Mucosa of rectum (tissue), 2 donors: ENCODE measurements around the gene ATG4B.

Experiments used
- H3K27ac ChIP-seq, 2 donors: one replicate each; pipeline ENCODE4 v1.7.0; 2013; ENCODE audit warnings: inconsistent platforms in 2 of 2, low read depth in 2 of 2, low read length in 2 of 2
- H3K27me3 ChIP-seq, 2 donors: one replicate each; pipeline ENCODE4 v1.7.0; 2013; ENCODE audit warnings: low read length in 2 of 2; ENCODE audit not compliant: control insufficient read depth in 2 of 2, insufficient read depth in 2 of 2
- H3K36me3 ChIP-seq, 2 donors: one replicate each; pipeline ENCODE4 v1.7.0; 2013; ENCODE audit warnings: low read length in 2 of 2; ENCODE audit not compliant: control insufficient read depth in 2 of 2, insufficient read depth in 2 of 2
- H3K4me1 ChIP-seq, 2 donors: one replicate each; pipeline ENCODE4 v1.7.0; 2013; ENCODE audit warnings: low read length in 2 of 2, mild to moderate bottlenecking in 1 of 2; ENCODE audit not compliant: control insufficient read depth in 2 of 2, insufficient read depth in 2 of 2
- H3K4me3 ChIP-seq, 2 donors: one replicate each; pipeline ENCODE4 v1.7.0; 2013; ENCODE audit warnings: low read length in 2 of 2
- H3K9ac ChIP-seq, 2 donors: one replicate each; pipeline ENCODE4 v1.7.0; 2013; ENCODE audit warnings: low read length in 2 of 2, low read depth in 1 of 2, mild to moderate bottlenecking in 1 of 2
- H3K9me3 ChIP-seq, 2 donors: one replicate each; pipeline ENCODE4 v1.7.0; 2013; ENCODE audit warnings: low read length in 2 of 2; ENCODE audit not compliant: control insufficient read depth in 2 of 2
- donor health status: healthy.
- donor health status: Normal muscosa, but diverticular disease.

Gene ATG4B

DNA sequence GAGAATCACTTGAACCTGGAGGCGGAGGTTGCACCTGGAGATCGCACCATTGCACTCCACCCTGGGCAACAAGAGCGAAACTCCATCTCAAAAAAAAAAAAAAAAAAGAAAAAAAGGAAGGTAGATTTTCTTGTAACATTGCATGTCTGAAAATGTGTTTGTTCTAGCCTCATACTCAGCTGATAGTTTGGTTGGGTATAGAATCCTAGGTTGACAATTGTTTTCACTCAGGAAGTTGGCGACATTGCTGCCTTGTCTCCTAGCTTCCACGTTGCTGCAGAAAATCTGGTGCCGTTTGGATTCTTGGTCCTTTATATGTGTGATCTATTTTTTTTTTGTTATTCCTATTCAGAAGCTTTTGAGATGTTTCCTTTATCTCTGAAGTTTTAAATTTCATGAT, 69.0 kb downstream of the ATG4B start:
- no peaks in the 10 kb centered on the region for H3K9me3 ChIP-seq
- H3K9ac ChIP-seq = no peak overlapping the region
- H3K4me1 ChIP-seq = peaks cover 7 to 8% of the 10 kb centered on the region in 2 donors
- no peak overlapping the region for H3K27ac ChIP-seq
- H3K4me3 ChIP-seq = no peak overlapping the region
- peaks cover 33 to 39% of the 10 kb centered on the region in 2 donors for H3K36me3 ChIP-seq
- no peaks in the 10 kb centered on the region for H3K27me3 ChIP-seq

DNA sequence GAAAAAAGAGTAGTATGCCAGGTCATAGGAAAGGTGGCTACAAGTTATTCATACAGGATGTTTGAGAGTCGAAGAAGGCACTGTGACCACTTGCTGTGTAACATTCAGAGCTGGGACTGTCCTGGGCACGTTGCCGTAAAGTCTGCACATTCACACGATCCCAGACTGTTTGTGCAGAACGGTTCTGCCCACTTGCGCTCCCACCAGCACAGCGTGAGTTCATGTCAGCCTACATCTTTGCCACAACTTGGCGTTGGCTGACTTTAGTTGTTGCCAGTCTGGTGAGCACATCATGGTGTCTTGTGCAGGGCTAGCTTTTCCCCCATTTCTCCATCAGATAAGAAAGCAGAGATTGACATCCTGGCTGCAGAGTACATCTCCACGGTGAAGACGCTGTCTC, 71.4 kb downstream of the ATG4B start:
- Histone ChIP-seq H3K36me3 (peaks cover 44 to 55% of the 10 kb centered on the region in 2 donors), H3K27ac (no peak overlapping the region), H3K4me3 (no peak overlapping the region), H3K9me3 (no peaks in the 10 kb centered on the region), H3K4me1 (no peaks in the 10 kb centered on the region), H3K9ac (no peak overlapping the region), H3K27me3 (no peaks in the 10 kb centered on the region)

DNA sequence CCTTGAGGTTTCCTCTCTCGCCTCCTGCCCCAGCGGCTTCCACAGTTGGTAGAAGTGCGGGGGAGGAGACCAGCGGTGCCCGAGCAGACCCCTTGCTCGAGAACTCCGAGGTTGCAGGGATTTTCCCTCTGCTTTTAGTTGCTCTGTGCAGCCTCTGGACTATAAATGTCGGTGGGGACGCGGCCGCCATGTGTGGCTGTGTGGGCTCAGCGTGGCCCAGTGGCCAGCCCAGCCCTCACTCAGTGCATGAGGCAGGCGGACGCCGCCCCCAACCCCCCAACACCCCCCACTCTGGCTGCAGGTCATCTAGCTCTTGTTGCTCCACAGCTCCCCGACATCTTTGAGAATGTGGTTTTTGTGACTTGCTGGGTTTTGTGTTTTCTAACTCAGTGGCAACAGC, 81.6 kb downstream of the ATG4B start:
- Histone ChIP-seq H3K9ac (no peak overlapping the region), H3K4me3 (no peak overlapping the region), H3K27me3 (no peaks in the 10 kb centered on the region), H3K27ac (no peak overlapping the region), H3K4me1 (no peaks in the 10 kb centered on the region), H3K36me3 (peaks cover 37 to 51% of the 10 kb centered on the region in 2 donors), H3K9me3 (peaks cover 0 to 7% of the 10 kb centered on the region in 2 donors)

DNA sequence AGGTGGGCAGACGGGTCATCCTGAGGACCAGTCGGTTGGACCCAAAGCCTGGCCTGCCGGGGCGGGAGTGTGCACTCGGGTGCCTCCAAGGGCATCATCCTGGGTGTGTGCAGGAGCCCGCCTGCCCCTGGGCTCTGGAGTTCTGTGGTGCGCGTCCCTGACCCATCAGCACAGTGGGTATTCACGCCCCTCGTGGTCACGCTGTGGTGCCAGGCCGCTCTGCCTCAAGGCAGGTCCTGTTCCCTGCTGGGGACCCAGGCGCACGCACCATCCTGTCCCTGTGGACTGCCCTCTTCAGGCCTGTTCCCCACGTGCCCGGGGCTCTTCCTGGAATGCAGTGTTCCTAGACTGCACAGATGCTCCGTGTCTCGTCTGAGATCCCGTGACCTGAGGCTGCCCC, 82.6 kb downstream of the ATG4B start:
- Histone ChIP-seq H3K27me3 (no peaks in the 10 kb centered on the region), H3K36me3 (peaks cover 39 to 53% of the 10 kb centered on the region in 2 donors), H3K9me3 (peaks cover 0 to 7% of the 10 kb centered on the region in 2 donors), H3K9ac (no peak overlapping the region), H3K27ac (no peak overlapping the region), H3K4me3 (no peak overlapping the region), H3K4me1 (no peaks in the 10 kb centered on the region)

GRCh38 chr2:241720560-241720959, 83.1 kb downstream of the ATG4B start:
- H3K9me3 ChIP-seq = peaks cover 0 to 7% of the 10 kb centered on the region in 2 donors
- H3K27me3 ChIP-seq = no peaks in the 10 kb centered on the region
- H3K36me3 ChIP-seq = peaks cover 39 to 53% of the 10 kb centered on the region in 2 donors

DNA sequence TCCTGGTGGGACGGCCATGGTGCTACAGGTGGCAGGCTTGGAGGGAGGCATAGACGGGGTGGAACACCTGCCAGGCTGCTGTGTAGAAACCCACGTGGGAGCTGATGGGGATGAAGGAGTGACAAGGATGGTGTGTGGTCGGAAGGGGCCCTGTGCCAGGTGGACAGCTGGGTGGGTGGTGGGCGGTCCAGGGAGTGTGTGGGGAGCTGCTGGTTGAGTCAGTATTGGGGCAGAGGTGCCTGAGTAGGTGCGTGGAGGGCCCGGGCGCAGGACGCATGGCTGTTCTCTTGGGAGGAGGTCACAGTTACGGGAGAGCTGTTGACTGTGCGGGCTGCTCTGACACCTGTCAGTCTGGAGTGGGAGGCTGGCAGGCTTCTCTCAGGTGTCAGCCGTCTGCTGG, 84.4 kb downstream of the ATG4B start:
- H3K36me3 ChIP-seq = peaks cover 39 to 53% of the 10 kb centered on the region in 2 donors
- no peak overlapping the region for H3K27ac ChIP-seq
- peaks cover 0 to 7% of the 10 kb centered on the region in 2 donors for H3K9me3 ChIP-seq
- no peaks in the 10 kb centered on the region for H3K27me3 ChIP-seq
- H3K4me1 ChIP-seq = no peaks in the 10 kb centered on the region
- H3K9ac ChIP-seq = no peak overlapping the region
- no peak overlapping the region for H3K4me3 ChIP-seq

More at GRCh38 chr2:241720560-241720959, 83.1 kb downstream of the ATG4B start:
- no peak overlapping the region for H3K27ac ChIP-seq
- no peak overlapping the region for H3K9ac ChIP-seq
- no peaks in the 10 kb centered on the region for H3K4me1 ChIP-seq
- H3K4me3 ChIP-seq = no peak overlapping the region

GRCh38 chr2:241722896-241723454, 85.5 kb downstream of the ATG4B start:
- no peak overlapping the region for H3K4me3 ChIP-seq
- no peak overlapping the region for H3K27ac ChIP-seq
- H3K27me3 ChIP-seq = no peaks in the 10 kb centered on the region
- H3K36me3 ChIP-seq = peaks cover 39 to 53% of the 10 kb centered on the region in 2 donors
- H3K9ac ChIP-seq = no peak overlapping the region
- peaks cover 0 to 7% of the 10 kb centered on the region in 2 donors for H3K9me3 ChIP-seq
- no peaks in the 10 kb centered on the region for H3K4me1 ChIP-seq
